Measurements from ENCODE around the gene TRIM17. TPM values are rescaled to one million over a fixed set of nuclear protein-coding genes. Genes with fewer than 3 reads are reported as not detected.
"Not testable (repeated sequence)": the region's sequence is repeated elsewhere in the genome, so short reads cannot be mapped to it uniquely, and the experiment has no call there.

Gene TRIM17
- total and polyA plus RNA-seq, 10 donors, result 0.36 to 7.1 (median 4.7) TPM

GRCh38 chr1:228438266-228438665, 21.6 kb upstream of the TRIM17 start:
- H3K9me3 ChIP-seq, result no peaks in the 10 kb centered on the region
- no peak overlapping the region for H3K27ac ChIP-seq
- intact Hi-C loops (cut with DNase I; ENCODE audit: low total_unique reads), result no loop called here
- H3K4me1 ChIP-seq, result no peaks in the 10 kb centered on the region
- no peak overlapping the region for H3K4me3 ChIP-seq
- no peaks in the 10 kb centered on the region for H3K36me3 ChIP-seq
- no peak for DNase-seq
- TF ChIP-seq POLR2AphosphoS5 (IDR thresholded peaks at IDR 0.05), result no peak
- no peak for TF ChIP-seq POLR2A (IDR thresholded peaks at IDR 0.05)
- TF ChIP-seq CTCF (IDR thresholded peaks at IDR 0.05 in 8 of 11, conservative IDR thresholded peaks at IDR 0.05 in 3 of 11), result no peak
- peaks cover 0 to 85% (median 4%) of the 10 kb centered on the region in 7 donors for H3K27me3 ChIP-seq (replicated peaks in 1 of 7)
- 26 to 56% (median 44%) methylated on average over 1 of the region's 1 CpG for WGBS, 5 donors

GRCh38 chr1:228437424-228437962, 20.8 kb upstream of the TRIM17 start:
- peaks cover 0 to 83% (median 0%) of the 10 kb centered on the region in 7 donors for H3K27me3 ChIP-seq (replicated peaks in 1 of 7)
- intact Hi-C loops (cut with DNase I; ENCODE audit: low total_unique reads), result no loop called here
- no peak overlapping the region for H3K27ac ChIP-seq

GRCh38 chr1:228434689-228435088, 18.0 kb upstream of the TRIM17 start:
- no peaks in the 10 kb centered on the region for H3K36me3 ChIP-seq
- no peak overlapping the region for H3K27ac ChIP-seq
- intact Hi-C loops (cut with DNase I; ENCODE audit: low total_unique reads), result no loop called here
- no peaks in the 10 kb centered on the region for H3K4me1 ChIP-seq
- H3K9me3 ChIP-seq, result no peaks in the 10 kb centered on the region
- WGBS, 5 donors, result 81 to 90% (median 85%) methylated on average over 4 of the region's 4 CpGs
- peaks cover 0 to 61% (median 0%) of the 10 kb centered on the region in 7 donors for H3K27me3 ChIP-seq (replicated peaks in 1 of 7)
- TF ChIP-seq POLR2AphosphoS5 (IDR thresholded peaks at IDR 0.05) (no peak), CTCF (IDR thresholded peaks at IDR 0.05 in 8 of 11, conservative IDR thresholded peaks at IDR 0.05 in 3 of 11) (no peak), POLR2A (IDR thresholded peaks at IDR 0.05) (no peak)
- H3K4me3 ChIP-seq, result no peak overlapping the region
- peak; percentile 14 for DNase-seq

More at GRCh38 chr1:228437424-228437962, 20.8 kb upstream of the TRIM17 start:
- no peak for TF ChIP-seq CTCF (IDR thresholded peaks at IDR 0.05 in 8 of 11, conservative IDR thresholded peaks at IDR 0.05 in 3 of 11)
- Histone ChIP-seq H3K9me3 (no peaks in the 10 kb centered on the region), H3K4me3 (no peak overlapping the region), H3K4me1 (no peaks in the 10 kb centered on the region), H3K36me3 (no peaks in the 10 kb centered on the region)
- no peak for DNase-seq
- WGBS, 5 donors, result 90 to 96% (median 94%) methylated on average over 7 of the region's 7 CpGs

- H3K4me3 ChIP-seq; intact Hi-C loops (cut with DNase I; ENCODE audit: low total_unique reads); H3K4me1 ChIP-seq; H3K36me3 ChIP-seq; H3K9me3 ChIP-seq; H3K27ac ChIP-seq: not testable (repeated sequence)
- peaks cover 0 to 49% (median 0%) of the 10 kb centered on the region in 7 donors for H3K27me3 ChIP-seq (replicated peaks in 1 of 7)
- peak; percentile 16 for DNase-seq
- WGBS, 5 donors, result 76 to 83% (median 80%) methylated on average over 7 of the region's 7 CpGs
Observed at GRCh38 chr1:228433337-228434053, 16.8 kb upstream of the TRIM17 start.
